Neural cell (in vitro differentiated cells): ENCODE measurements around the gene GLRX5. TPM values are rescaled to one million over a fixed set of nuclear protein-coding genes. Genes with fewer than 3 reads are reported as not detected.
A peak's percentile ranks its signal among the peaks of the same experiment; 100 is the strongest.

Experiments
- H2AFZ ChIP-seq: fragments of 200-600, 300-800 bp; sonication (generic), shearing (Covaris generic); 2 replicates; pipeline ENCODE4 v1.6.0; 2014; ENCODE audit warnings: low read depth, mild to moderate bottlenecking, antibody characterized with exemption, low read length, moderate library complexity
- H3F3A ChIP-seq: fragments of 200-600 bp; shearing (Covaris generic); 2 replicates; pipeline ENCODE4 v1.6.1; 2016; ENCODE audit warnings: mild to moderate bottlenecking, moderate library complexity, mixed read lengths, antibody characterized with exemption, low read length; ENCODE audit not compliant: insufficient read depth, poor library complexity, severe bottlenecking
- H3K27ac ChIP-seq: fragments of 200-600, 300-800 bp; sonication (generic), shearing (Covaris generic); 2 replicates; pipeline ENCODE4 v1.5.1; 2014; ENCODE audit warnings: mild to moderate bottlenecking, low read length, moderate library complexity
- H3K27me3 ChIP-seq: fragments of 300-800, 200-600 bp; sonication (generic), shearing (Covaris generic); 2 replicates; pipeline ENCODE4 v1.6.0; 2014; ENCODE audit warnings: mild to moderate bottlenecking, low read depth, low read length, moderate library complexity; ENCODE audit not compliant: insufficient read depth
- H3K36me3 ChIP-seq: fragments of 300-800, 200-600 bp; sonication (generic), shearing (Covaris generic); 2 replicates; pipeline ENCODE4 v1.5.1; 2014; ENCODE audit warnings: mild to moderate bottlenecking, antibody characterized with exemption, low read length, moderate library complexity; ENCODE audit not compliant: insufficient read depth
- H3K4me2 ChIP-seq: fragments of 300-800, 200-600 bp; sonication (generic), shearing (Covaris generic); 2 replicates; pipeline ENCODE4 v1.6.0; 2014; ENCODE audit warnings: mild to moderate bottlenecking, low read length
- H3K4me3 ChIP-seq: fragments of 300-800, 200-600 bp; sonication (generic), shearing (Covaris generic); 2 replicates; pipeline ENCODE4 v1.5.1; 2014; ENCODE audit warnings: mild to moderate bottlenecking, low read length, moderate library complexity
- H3K79me2 ChIP-seq: fragments of 200-600 bp; shearing (Covaris generic); replicated peaks from 2 replicates; pipeline ENCODE4 v1.6.0; 2014; ENCODE audit warnings: mild to moderate bottlenecking, low read length, moderate library complexity; ENCODE audit not compliant: insufficient read depth
- H3K9ac ChIP-seq: fragments of 300-800, 200-600 bp; sonication (generic), shearing (Covaris generic); 2 replicates; pipeline ENCODE4 v1.6.1; 2016; ENCODE audit warnings: mild to moderate bottlenecking, low read length, mixed read lengths
- H3K9me2 ChIP-seq: fragments of 200-600 bp; shearing (Covaris generic); 2 replicates; pipeline ENCODE4 v1.6.1; 2016; ENCODE audit warnings: mild to moderate bottlenecking, low read length, mixed read lengths; ENCODE audit not compliant: insufficient read depth
- H3K9me3 ChIP-seq: fragments of 200-600, 300-800 bp; sonication (generic), shearing (Covaris generic); 2 replicates; pipeline ENCODE4 v1.6.1; 2016; ENCODE audit warnings: mild to moderate bottlenecking, mixed run types, low read length, moderate library complexity, mixed read lengths
- H4K20me1 ChIP-seq: fragments of 200-600 bp; shearing (Covaris generic); 2 replicates; pipeline ENCODE4 v1.6.1; 2016; ENCODE audit warnings: mild to moderate bottlenecking, mixed run types; ENCODE audit not compliant: insufficient read depth
- CTCF ChIP-seq: fragments of 450-650 bp; IDR thresholded peaks from 2 replicates; pipeline ENCODE4 v1.5.1; 2014; ENCODE audit warnings: antibody characterized with exemption, mild to moderate bottlenecking, moderate library complexity; ENCODE audit not compliant: poor library complexity, severe bottlenecking
- EP300 ChIP-seq: fragments of 450-650 bp; conservative IDR thresholded peaks from 2 replicates; pipeline ENCODE4 v1.6.1; 2014; ENCODE audit warnings: antibody characterized with exemption, mild to moderate bottlenecking, moderate library complexity; ENCODE audit not compliant: poor library complexity, severe bottlenecking
- EZH2 ChIP-seq: fragments of 200-600, 300-800 bp; shearing (Covaris generic), sonication (generic); IDR thresholded peaks from 2 replicates; pipeline ENCODE4 v1.6.1; 2014; ENCODE audit warnings: antibody characterized with exemption, low read length, borderline replicate concordance, mild to moderate bottlenecking; ENCODE audit not compliant: insufficient read depth, poor library complexity, severe bottlenecking
- POLR2AphosphoS5 ChIP-seq: IDR thresholded peaks from 2 replicates; pipeline ENCODE4 v1.6.1; 2012
- RAD21 ChIP-seq: fragments of 450-650 bp; conservative IDR thresholded peaks from 2 replicates; pipeline ENCODE4 v1.6.1; 2014; ENCODE audit warnings: antibody characterized with exemption, mild to moderate bottlenecking, moderate library complexity
- REST ChIP-seq: IDR thresholded peaks from 2 replicates; pipeline ENCODE4 v1.6.1; 2012; ENCODE audit warnings: borderline replicate concordance
- SMC3 ChIP-seq: fragments of 450-650 bp; conservative IDR thresholded peaks from 2 replicates; pipeline ENCODE4 v1.6.1; 2014; ENCODE audit warnings: antibody characterized with exemption, mild to moderate bottlenecking, moderate library complexity; ENCODE audit not compliant: poor library complexity
- TAF1 ChIP-seq: IDR thresholded peaks from 2 replicates; pipeline ENCODE4 v1.6.1; 2012; ENCODE audit warnings: low read depth
- polyA plus RNA-seq: library from polyadenylated mRNA; depleted of rRNA; stranded (reverse); fragments of >200 nt; gene quantifications from 2 replicates; pipeline ENCODE4 v1.2.3, GENCODE V29; 2014

The GLRX5 gene
- polyA plus RNA-seq, 1 donor from 2014 or later, result 81.0 TPM

- H3K9ac ChIP-seq, result peak overlapping the region; percentile 74
- no peaks in the 10 kb centered on the region for H3K9me2 ChIP-seq
- peak overlapping the region; percentile 90 for H3K4me3 ChIP-seq
- no peaks in the 10 kb centered on the region for H3K27me3 ChIP-seq
- no peaks in the 10 kb centered on the region for H4K20me1 ChIP-seq
- H3K36me3 ChIP-seq, result no peaks in the 10 kb centered on the region
- H3F3A ChIP-seq, result peaks cover 4% of the 10 kb centered on the region
- peaks cover 83% of the 10 kb centered on the region for H3K79me2 ChIP-seq
- TF ChIP-seq SMC3 (peak; percentile 36), REST (peak; percentile 65), EP300 (no peak)
- H3K4me2 ChIP-seq, result peak overlapping the region; percentile 74
- H3K9me3 ChIP-seq, result no peaks in the 10 kb centered on the region
- peak overlapping the region; percentile 51 for H3K27ac ChIP-seq
- no peak overlapping the region for H2AFZ ChIP-seq
These were observed 574 bp downstream of the GLRX5 start for GRCh38 chr14:95535226-95536021.

GRCh38 chr14:95536036-95536593, 1.3 kb downstream of the GLRX5 start:
- H3K9me3 ChIP-seq, result no peaks in the 10 kb centered on the region
- no peaks in the 10 kb centered on the region for H3K9me2 ChIP-seq
- H3F3A ChIP-seq, result peaks cover 4% of the 10 kb centered on the region
- no peaks in the 10 kb centered on the region for H3K36me3 ChIP-seq
- H4K20me1 ChIP-seq, result no peaks in the 10 kb centered on the region
- TF ChIP-seq TAF1 (no peak), EP300 (no peak), CTCF (no peak), RAD21 (no peak), POLR2AphosphoS5 (no peak), REST (no peak), EZH2 (no peak), SMC3 (no peak)
- peak overlapping the region; percentile 51 for H3K27ac ChIP-seq
- H2AFZ ChIP-seq, result no peak overlapping the region
- peak overlapping the region; percentile 74 for H3K9ac ChIP-seq
- peak overlapping the region; percentile 90 for H3K4me3 ChIP-seq
- H3K4me2 ChIP-seq, result peak overlapping the region; percentile 74
- no peaks in the 10 kb centered on the region for H3K27me3 ChIP-seq
- H3K79me2 ChIP-seq, result peaks cover 83% of the 10 kb centered on the region
